ENCODE results near the gene NTM.

Gene NTM

GRCh38 chr11:131750692-131751091 is 380.3 kb downstream of the NTM start:
- no peak for DNase-seq

GRCh38 chr11:131754671-131755070 is 384.3 kb downstream of the NTM start:
- no peak for DNase-seq

- DNase-seq = no peak
Observed at GRCh38 chr11:131756479-131757110, 386.2 kb downstream of the NTM start.

DNA sequence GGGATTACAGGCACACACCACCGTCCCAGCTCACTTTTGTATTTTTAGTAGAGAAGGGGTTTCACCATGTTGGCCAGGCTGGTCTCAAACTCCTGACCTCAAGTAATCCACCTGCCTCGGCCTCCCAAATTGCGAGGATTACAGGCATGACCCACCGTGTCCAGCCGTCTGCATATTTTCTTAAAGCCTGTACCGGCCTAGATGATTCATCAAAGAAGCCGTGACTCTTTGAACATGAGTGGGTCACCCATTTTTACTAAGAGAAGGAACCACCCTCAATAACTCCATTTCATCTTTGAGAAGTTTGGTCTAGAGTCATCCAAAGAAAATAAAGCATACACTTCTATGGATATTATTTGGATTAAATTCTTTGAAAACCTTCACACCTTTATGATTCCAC is 388.3 kb downstream of the NTM start:
- DNase-seq = no peak

DNA sequence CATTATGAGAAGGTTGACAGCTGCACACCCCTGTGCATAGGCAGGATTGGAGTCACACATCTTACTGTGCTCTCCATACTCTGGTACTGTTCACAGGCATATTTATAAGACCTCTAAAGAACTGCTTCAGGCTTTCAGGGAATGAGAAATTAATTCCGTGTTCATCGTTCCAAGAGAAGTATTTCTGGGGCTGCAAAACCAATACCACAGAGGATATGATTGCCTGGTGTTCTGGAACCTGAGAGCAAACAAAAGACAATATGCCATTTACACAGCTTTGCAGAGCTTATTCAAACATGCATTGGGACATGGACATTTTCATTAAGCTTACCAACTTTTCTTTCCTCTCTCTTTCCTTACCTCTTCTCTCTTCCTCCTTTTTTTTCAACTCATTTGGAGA is 388.7 kb downstream of the NTM start:
- no peak for DNase-seq

GRCh38 chr11:131760091-131761061 is 390.0 kb downstream of the NTM start:
- DNase-seq = no peak

DNA sequence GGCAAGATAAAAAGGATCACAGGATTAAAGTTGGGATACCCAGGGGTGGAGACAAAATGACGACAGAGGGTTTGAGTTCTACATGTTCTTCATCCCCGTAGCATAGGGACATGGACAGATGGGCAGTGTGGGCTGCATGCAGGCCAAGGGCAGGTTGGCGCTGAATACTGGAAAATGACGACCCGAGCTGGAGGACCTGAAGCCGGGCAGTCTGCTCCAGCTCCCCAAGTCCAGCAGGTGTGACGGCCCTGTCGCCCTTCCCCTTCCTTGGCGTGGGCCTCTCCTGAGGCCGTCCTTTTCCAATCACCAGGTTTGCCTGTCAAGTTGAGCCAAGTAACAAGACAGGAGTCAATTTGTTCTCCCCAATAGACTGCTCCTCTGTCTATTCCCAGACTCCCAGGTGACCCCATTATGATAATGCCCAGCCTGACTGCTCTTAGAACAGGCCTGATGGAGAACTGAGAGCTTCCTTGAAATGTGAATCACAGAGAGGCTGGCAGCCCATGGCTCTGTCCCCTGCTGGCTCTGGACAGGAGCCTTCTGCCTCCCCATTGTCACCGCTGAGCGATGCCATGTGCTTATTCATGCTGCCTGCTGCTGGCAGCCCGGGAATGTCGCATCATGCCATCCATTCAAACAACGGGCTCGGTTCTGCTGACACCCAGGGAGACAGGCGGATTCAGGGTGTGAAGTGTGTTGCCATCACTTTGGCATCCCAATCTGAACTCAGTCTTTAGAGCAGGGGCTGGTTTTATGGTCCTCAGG is 392.1 kb downstream of the NTM start:
- no peak for DNase-seq

DNA sequence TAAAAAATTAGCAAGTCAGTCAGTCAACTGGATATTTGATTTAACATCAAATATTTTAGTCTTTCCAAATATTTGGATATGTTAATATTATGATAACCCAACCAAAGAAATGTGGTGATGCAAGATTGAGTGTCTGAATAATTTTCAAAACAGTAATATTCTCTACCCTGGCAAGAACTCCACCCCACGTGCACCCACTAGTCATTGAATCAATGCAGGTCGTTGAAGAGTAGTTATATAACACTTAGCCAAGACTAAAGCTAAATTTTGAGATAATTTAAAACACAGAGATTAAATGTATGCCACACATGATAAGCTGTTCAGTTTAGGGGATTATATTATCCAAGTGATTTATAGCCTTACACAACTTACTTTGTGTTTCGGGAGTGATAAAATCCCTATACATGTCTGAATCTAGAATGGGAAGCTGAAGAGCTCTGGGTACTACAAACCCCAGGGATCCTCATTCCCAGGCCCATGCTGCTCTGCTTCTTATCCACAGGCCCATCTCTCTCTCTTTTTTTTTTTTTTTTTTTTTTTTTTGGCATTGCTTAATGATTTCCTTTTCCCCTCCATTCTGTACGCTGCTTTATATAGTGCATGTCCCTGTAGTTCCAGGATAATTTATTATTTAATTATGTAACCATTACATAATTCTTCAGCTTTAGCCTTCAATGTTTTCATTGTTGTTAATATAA is 392.9 kb downstream of the NTM start:
- no peak for DNase-seq

DNA sequence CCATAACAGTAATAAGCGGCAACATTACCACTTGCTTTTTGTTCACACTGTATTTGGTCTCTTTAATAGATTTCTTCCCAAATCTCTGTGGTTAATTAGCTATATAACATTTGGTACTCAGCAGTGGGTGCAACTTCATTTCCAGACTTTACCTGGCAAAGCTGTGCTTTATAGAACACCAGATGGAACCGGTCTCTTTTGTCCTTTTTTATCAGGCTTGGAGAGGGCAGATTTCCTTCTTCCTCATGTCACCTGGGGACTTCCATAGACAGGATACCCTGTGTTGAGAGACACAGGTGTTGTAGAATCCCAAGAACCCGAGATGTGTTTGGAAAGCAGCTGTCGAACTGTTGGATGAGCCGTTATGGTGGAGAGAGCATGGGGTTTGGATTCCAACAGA is 393.7 kb downstream of the NTM start:
- DNase-seq = no peak

DNA sequence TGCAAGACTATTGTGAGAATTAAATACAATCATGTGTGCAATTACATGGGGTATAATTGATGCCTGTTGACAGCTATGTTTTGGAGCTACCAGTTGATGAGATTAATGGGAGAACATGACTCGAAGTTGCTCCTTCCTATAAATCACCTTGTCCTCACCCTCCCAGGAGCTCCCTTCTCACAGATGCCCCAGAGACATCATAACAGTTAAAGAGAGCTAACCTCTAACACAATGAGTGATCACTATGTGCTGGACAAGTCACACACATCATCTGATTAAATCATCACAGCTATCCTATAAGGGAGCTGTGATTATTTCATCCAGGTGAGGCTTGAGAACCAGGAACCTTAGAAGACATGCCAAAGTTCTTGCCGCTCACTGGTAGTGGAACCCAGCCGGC is 394.2 kb downstream of the NTM start:
- no peak for DNase-seq

- DNase-seq = no peak
Observed at GRCh38 chr11:131766637-131767036, 396.2 kb downstream of the NTM start.

DNA sequence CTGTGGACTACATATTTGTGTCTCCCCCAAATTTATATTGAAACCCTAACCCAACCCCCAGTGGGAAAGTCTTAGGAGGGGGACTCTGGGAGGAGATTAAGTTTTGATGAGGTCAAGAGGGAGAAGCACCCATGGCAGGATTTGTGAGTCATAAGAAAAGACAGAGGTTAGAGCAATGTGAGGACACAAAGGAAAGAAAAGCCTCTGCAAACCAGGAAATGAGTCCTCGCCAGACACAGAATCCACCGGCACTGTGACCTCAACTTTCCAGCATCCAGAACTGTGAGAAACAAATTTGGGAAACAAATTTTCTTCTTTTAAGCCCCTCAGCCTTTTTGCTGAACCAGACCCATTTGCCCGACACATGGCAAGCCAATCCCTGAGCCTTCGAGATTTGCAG is 397.0 kb downstream of the NTM start:
- DNase-seq = no peak

DNA sequence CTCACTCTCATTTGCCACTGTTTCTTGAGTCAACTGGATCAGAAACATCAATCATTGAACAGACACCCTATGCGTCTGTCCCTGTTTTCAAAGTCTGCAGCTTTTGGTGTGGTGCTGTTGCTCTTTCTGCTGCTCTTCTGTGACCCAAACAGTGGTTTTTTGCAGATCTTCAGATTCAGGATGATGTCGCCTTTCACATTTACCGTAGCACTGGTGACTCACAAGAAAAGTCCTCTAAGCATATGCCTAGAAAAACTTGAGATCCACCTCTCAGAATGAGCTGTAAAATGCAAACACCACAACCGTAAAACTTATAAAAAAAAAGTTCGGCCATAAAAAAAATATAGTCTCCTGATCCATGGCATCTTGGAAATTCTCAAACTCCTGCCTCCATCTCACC is 400.4 kb downstream of the NTM start:
- DNase-seq = no peak

- no peak for DNase-seq
Observed at GRCh38 chr11:131771471-131771870, 401.1 kb downstream of the NTM start.

DNA sequence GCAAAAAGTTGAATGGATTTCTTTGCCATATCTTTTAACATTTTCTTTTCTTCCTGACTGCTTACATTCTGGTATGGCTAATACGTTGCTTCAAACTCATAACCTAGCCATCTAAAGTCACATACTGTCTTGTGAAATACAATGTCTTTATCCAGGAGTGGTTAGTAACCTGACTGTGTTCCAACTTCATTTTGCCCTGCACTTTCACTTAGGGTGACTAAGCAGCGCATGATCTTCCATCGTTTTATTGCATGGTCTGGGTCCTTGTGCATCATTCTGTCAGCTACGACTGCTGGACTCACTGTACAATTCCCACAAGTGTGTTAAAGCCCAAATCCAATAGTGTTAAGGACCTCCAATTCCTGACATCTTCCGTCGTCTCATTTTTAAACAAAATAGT is 403.2 kb downstream of the NTM start:
- DNase-seq = no peak

DNA sequence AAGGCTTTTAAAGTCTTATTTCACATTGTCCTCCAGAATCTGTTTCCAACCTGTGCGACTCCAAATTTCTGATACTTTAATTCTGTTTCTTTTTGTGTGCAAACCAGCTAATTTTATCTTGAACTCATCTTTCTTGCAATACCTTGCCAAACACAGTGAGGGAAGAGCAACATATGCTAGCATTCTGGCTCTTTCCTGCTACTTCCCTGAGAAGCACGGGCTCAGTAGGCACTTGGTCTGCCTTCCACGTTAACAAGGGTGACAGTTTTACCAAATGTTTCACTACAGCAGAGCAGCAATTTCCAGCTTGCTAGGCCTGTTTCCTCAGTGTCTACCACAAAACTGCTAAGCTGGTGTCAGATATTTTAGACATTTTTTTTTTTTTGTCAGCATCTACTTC is 405.8 kb downstream of the NTM start:
- DNase-seq = no peak

DNA sequence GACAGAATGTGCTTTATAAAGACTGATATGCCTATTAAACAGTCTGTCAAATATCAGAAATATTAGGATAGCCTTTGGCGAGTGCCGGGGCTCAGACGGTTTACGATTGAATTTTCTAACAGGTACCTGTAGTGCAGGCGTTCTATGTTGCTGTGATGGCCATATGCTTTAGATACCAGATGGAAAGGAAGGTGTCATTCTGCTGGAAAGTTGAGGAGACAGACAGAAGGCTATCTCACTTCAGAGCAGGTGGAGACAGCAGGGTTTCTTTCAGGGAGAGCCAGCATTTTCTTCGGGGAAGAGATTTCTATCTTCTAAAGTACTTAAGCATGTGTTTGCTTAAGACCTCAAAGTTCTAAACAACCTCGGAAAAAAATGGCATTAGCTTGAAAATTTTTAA is 415.4 kb downstream of the NTM start:
- no peak for DNase-seq

GRCh38 chr11:131787119-131787518 is 416.7 kb downstream of the NTM start:
- no peak for DNase-seq

DNA sequence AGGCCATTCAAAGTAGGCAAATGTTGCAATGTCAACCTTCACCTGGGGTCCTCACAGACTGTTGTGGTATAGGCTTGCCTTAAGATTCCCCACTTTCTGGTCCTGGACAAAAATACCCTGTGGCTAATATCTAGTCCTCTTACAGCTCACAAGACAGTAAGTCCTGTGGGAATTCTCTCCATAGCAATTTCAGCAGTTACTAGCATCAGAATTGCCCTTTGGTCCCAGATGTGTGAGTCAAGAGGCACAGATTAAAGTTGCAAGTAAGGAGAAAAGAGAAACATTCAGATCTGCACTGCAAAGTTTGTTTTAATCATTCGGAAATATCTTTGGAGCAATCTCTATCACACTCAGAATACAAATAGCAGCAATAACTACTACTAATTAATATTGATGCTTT is 420.2 kb downstream of the NTM start:
- DNase-seq = no peak

DNA sequence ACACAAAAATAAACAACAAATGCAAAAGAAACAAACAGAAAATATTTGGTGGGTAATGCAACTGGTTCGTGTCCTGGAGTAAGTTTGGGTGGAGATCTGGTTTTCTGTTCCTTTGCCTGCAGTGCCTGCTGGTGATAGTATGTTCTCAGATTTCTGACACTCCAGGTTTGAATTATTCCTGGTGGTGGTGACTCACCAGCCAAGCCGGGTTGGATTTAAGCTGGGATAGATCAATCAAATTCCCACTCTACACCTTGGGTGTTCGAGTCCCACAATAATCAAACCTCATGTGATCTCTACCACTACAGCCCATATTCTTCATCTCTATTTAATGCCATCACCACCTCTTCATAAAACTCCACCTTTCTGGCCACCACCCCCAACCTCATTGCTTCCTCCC is 421.8 kb downstream of the NTM start:
- no peak for DNase-seq

- no peak for DNase-seq
Observed at GRCh38 chr11:131796089-131796488, 425.7 kb downstream of the NTM start.

DNA sequence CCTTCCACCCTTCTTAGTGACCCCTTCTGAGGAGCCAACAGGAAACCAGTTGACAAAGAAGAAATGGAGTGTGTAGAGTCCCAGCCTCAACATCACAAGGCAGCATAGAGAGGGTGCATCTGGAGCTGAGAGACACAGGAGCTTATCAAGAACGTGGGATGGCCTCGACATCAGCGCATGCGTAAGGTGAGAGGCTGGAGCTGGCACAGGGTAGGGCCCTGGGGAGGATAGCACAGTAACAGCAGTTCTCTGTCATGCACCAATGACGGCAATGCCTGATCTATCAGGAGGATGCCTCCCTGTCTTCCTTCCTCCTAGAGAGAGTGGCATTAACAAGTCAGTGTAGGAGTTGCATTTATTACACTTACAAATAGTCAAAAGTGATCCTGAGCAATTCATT is 426.1 kb downstream of the NTM start:
- no peak for DNase-seq

DNA sequence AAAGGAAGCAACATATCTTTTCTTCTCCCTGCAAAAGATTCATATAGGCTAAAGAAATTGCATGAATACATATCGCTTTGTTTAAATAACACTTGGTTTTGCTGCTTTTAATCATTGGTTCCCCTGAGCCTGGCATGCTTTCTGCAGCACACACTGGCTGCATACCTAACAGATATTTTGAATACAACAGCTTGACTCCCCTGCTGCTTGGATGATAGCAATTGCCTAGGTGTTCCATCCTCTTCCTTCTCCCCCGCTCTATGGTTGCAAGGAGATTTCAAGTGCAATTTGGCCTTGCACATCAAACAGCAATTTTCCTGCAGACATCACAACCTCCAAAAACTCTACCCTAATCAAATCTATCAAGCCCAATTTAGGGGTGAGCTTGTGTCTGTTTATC is 430.0 kb downstream of the NTM start:
- DNase-seq = no peak

All from inflammatory macrophage treated with lipopolysaccharide for 1 hour (primary cell).